Measurements from ENCODE around the gene TRIP6.
A peak's percentile ranks its signal among the peaks of the same experiment; 100 is the strongest.

Gene TRIP6

DNA sequence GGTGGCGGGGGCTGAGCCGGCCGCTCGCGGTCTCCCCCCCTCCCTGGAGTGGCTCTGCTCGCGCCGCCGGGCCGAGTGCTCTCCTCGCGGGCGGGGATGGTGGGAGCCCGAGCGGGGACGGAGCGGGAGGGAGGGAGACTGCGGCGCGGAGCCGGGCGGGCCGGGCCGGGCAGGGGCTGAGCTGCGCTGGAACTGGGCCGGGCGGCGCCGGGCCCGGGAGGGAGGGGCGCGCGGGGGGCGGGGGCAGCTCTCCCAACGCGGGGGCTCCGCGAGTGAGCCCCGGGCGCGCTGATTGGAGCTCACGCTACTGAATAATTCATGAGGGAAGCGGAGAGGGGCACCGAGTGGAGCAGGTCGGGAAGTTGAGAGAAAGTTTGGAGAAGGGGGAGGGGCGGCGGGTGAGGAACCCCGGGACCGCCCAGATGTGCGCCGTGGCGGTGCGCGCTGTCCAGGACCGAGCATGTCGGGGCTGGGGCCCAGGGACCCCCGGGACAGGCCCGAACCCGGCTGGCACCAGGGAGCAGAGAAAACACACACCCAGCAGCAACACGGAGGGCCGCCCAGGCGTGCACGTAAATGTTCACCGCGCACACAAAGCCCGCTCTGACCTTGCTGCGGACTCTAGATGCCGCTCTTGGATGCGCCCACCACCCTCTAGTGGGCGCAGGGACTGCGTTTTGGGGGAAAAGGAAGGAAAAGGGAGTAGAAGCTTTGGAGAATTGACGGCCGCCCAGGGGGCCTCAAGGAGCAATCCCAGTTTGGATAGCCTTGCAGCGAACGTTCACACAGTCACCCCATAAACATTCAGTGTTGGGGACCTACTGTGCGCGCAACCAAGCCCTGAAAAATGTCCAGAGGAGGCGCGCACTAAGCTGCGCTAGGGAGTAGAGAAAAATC is 39.6 kb upstream of the TRIP6 start, which contains the start of gene EPHB4 (continued):
- TF ChIP-seq ZNF341 (tag by site-specific recombination; IDR thresholded peaks at IDR 0.05; ENCODE audit: low read depth) (peak; percentile 65), ZNF2 (tag by site-specific recombination; IDR thresholded peaks at IDR 0.05) (peak; percentile 62; the same call in 1 of the 2 replicates), ZNF211 (tag by site-specific recombination; IDR thresholded peaks at IDR 0.05; ENCODE audit: low read depth) (no peak), ZSCAN30 (tag by site-specific recombination; IDR thresholded peaks at IDR 0.05) (peak; percentile 71; the same call in 1 of the 2 replicates), ZNF621 (tag by site-specific recombination; IDR thresholded peaks at IDR 0.05) (no peak), KLF16 (tag by site-specific recombination; IDR thresholded peaks at IDR 0.05) (peak; percentile 69), MEIS1 (CRISPR knock-in tag; IDR thresholded peaks at IDR 0.05; ENCODE audit: borderline replicate concordance) (no peak), ZNF777 (tag by site-specific recombination; IDR thresholded peaks at IDR 0.05; ENCODE audit: borderline replicate concordance) (peak; percentile 76; the same call in 1 of the 2 replicates), ZNF24 (tag by site-specific recombination; IDR thresholded peaks at IDR 0.05) (0 out of 2 replicates have a peak, but pooled peaks have one; percentile 14), ZNF701 (tag by site-specific recombination; IDR thresholded peaks at IDR 0.05) (no peak), RBAK (tag by site-specific recombination; IDR thresholded peaks at IDR 0.05) (no peak), ZNF366 (tag by site-specific recombination; conservative IDR thresholded peaks at IDR 0.05) (0 out of 2 replicates have a peak, but pooled peaks have one; percentile 42), ZNF513 (tag by site-specific recombination; IDR thresholded peaks at IDR 0.05) (no peak), ZBTB17 (tag by site-specific recombination; IDR thresholded peaks at IDR 0.05) (peak; percentile 71), ZNF324 (tag by site-specific recombination; IDR thresholded peaks at IDR 0.05) (0 out of 2 replicates have a peak, but pooled peaks have one; percentile 37), ZNF544 (tag by site-specific recombination; IDR thresholded peaks at IDR 0.05) (no peak), KLF8 (tag by site-specific recombination; IDR thresholded peaks at IDR 0.05) (peak; percentile 77; the same call in 1 of the 2 replicates), HOXC10 (CRISPR knock-in tag; IDR thresholded peaks at IDR 0.05) (no peak), KLF7 (tag by site-specific recombination; IDR thresholded peaks at IDR 0.05; ENCODE audit: borderline replicate concordance) (peak; percentile 63; the same call in 1 of the 2 replicates), ZNF174 (tag by site-specific recombination; IDR thresholded peaks at IDR 0.05) (no peak), BCL11B (tag by site-specific recombination; IDR thresholded peaks at IDR 0.05; ENCODE audit: low read depth) (no peak), ZNF629 (tag by site-specific recombination; IDR thresholded peaks at IDR 0.05) (peak; percentile 56; the same call in 1 of the 2 replicates), EGR2 (tag by site-specific recombination; IDR thresholded peaks at IDR 0.05; ENCODE audit: low read depth) (0 out of 2 replicates have a peak, but pooled peaks have one; percentile 19), ZBTB7A (tag by site-specific recombination; IDR thresholded peaks at IDR 0.05; ENCODE audit: low read depth) (peak; percentile 80; the same call in 1 of the 2 replicates), ZNF16 (tag by site-specific recombination; IDR thresholded peaks at IDR 0.05; ENCODE audit: low read depth) (no peak), KLF17 (tag by site-specific recombination; IDR thresholded peaks at IDR 0.05) (peak; percentile 73; the same call in 1 of the 2 replicates), ZFP3 (tag by site-specific recombination; IDR thresholded peaks at IDR 0.05; ENCODE audit: low read depth) (no peak), ZNF169 (tag by site-specific recombination; IDR thresholded peaks at IDR 0.05) (no peak)
- TF ChIP-seq, protein P1, sequence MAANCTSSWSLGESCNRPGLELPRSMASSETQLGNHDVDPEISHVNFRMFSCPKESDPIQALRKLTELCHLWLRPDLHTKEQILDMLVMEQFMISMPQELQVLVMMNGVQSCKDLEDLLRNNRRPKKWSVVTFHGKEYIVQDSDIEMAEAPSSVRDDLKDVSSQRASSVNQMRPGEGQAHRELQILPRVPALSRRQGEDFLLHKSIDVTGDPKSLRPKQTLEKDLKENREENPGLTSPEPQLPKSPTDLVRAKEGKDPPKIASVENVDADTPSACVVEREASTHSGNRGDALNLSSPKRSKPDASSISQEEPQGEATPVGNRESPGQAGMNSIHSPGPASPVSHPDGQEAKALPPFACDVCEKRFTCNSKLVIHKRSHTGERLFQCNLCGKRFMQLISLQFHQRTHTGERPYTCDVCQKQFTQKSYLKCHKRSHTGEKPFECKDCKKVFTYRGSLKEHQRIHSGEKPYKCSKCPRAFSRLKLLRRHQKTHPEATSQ (tag by site-specific recombination; IDR thresholded peaks at IDR 0.05), result peak; percentile 38; the same call in 1 of the 2 replicates
- TF ChIP-seq, protein P2, sequence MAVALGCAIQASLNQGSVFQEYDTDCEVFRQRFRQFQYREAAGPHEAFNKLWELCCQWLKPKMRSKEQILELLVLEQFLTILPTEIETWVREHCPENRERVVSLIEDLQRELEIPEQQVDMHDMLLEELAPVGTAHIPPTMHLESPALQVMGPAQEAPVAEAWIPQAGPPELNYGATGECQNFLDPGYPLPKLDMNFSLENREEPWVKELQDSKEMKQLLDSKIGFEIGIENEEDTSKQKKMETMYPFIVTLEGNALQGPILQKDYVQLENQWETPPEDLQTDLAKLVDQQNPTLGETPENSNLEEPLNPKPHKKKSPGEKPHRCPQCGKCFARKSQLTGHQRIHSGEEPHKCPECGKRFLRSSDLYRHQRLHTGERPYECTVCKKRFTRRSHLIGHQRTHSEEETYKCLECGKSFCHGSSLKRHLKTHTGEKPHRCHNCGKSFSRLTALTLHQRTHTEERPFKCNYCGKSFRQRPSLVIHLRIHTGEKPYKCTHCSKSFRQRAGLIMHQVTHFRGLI (tag by site-specific recombination; IDR thresholded peaks at IDR 0.05), result 0 out of 2 replicates have a peak, but pooled peaks have one; percentile 24
- TF ChIP-seq, protein P3, sequence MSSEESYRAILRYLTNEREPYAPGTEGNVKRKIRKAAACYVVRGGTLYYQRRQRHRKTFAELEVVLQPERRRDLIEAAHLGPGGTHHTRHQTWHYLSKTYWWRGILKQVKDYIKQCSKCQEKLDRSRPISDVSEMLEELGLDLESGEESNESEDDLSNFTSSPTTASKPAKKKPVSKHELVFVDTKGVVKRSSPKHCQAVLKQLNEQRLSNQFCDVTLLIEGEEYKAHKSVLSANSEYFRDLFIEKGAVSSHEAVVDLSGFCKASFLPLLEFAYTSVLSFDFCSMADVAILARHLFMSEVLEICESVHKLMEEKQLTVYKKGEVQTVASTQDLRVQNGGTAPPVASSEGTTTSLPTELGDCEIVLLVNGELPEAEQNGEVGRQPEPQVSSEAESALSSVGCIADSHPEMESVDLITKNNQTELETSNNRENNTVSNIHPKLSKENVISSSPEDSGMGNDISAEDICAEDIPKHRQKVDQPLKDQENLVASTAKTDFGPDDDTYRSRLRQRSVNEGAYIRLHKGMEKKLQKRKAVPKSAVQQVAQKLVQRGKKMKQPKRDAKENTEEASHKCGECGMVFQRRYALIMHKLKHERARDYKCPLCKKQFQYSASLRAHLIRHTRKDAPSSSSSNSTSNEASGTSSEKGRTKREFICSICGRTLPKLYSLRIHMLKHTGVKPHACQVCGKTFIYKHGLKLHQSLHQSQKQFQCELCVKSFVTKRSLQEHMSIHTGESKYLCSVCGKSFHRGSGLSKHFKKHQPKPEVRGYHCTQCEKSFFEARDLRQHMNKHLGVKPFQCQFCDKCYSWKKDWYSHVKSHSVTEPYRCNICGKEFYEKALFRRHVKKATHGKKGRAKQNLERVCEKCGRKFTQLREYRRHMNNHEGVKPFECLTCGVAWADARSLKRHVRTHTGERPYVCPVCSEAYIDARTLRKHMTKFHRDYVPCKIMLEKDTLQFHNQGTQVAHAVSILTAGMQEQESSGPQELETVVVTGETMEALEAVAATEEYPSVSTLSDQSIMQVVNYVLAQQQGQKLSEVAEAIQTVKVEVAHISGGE (tag by site-specific recombination; conservative IDR thresholded peaks at IDR 0.05; ENCODE audit: low read depth), result peak; percentile 32
